IPS-11a (cell line): ENCODE data around the gene CLEC10A.
"Not testable (repeated sequence)": the region's sequence is repeated elsewhere in the genome, so short reads cannot be mapped to it uniquely, and the experiment has no call there.

Experiments used
- H3K4me3 ChIP-seq: one replicate; pipeline ENCODE4 v1.5.1; 2013; ENCODE audit warnings: low read depth, low read length, control low read depth

Gene CLEC10A, protein sequence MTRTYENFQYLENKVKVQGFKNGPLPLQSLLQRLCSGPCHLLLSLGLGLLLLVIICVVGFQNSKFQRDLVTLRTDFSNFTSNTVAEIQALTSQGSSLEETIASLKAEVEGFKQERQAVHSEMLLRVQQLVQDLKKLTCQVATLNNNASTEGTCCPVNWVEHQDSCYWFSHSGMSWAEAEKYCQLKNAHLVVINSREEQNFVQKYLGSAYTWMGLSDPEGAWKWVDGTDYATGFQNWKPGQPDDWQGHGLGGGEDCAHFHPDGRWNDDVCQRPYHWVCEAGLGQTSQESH

DNA sequence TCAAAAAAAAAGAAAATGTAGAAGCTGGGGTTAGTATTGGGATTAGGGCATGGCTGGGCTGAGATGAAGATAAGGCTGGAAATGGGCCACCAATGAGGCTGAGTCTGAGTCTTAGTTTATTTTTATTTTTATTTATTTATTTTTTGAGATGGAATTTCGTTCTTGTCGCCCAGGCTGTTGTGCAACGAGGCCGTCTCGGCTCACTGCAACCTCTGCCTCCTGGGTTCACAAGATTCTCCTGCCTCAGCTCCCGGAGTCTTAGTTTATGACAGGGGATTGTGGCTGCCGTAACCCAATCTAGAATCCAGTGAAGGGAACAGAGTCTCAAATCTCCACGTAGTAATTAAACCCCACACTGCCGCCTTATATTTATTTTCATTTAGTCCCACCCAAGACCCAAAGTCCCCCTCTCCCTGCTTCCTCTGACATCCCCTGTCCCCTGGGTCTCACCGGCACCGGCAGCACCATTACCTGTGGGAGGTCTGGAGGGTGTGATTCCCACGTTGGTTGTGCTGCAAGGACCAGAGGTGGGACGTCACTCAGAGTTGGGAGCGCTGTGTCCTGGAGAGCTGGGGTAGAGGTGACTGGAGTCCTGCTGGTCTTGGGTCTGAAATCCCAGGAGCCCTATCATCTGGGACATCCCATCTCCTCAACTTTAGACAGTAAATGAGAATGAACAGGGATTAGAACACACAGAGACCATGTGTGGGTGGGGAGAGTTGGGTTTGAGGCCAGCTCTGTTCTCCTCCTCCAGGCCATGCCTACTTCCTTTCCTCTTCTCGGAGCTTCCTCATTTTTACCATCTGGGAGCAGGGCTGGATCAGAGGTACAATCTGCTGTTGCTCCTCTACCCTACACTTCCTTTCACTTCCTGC lies at the start of gene CLEC10A:
Gene CLEC10A, minus strand, starts transcription at position 671 of the 875 bp plus-strand sequence. CDS start 1,439 bp downstream, outside the sequence.
- H3K4me3 ChIP-seq = no peak within 1 kb of the TSS

DNA sequence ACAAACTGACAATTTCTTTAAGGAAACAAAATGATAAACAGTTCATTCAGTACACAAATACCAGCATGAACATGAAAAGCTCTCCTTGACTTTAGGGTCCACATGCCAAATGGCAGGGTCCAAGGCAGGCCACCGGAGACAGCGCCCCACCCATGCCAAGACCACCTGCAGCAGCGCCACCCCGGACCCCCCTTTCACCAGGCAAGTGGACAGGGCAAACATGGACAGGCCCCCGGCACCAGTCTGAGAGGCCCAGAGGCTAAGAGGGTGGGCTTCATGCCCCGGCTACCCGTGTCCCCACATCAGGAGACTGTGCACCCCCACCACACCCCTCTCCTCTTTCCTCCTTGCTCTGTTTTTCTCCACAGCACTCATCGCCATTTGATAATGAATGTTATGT lies 49.3 kb upstream of the CLEC10A start:
- no peak overlapping the region for H3K4me3 ChIP-seq

DNA sequence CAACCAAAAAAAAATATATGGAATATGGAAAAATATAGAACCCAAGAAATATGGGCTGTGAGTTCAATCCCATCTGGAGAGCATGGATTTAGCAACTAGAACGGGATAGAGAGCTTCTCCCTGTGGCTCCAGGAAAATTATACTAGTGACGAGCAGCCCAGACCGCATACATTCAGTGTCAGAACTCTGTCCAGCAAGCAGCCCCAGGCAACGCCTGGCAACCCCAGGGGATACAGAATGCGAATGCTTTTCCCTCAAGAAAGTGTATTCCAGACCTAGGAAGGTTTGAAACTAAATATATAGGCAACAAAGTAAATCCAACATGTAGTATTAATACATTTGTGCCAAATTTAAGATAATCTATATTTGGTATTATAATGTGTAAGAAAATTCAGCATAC lies 48.1 kb upstream of the CLEC10A start:
- no peak overlapping the region for H3K4me3 ChIP-seq

DNA sequence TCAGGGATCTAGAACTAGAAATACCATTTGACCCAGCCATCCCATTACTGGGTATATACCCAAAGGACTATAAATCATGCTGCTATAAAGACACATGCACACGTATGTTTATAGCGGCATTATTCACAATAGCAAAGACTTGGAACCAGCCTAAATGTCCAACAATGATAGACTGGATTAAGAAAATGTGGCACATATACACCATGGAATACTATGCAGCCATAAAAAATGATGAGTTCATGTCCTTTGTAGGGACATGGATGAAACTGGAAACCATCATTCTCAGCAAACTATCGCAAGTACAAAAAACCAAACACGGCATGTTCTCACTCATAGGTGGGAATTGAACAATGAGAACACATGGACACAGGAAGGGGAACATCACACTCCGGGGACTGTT lies 47.5 kb upstream of the CLEC10A start:
- H3K4me3 ChIP-seq = not testable (repeated sequence)

DNA sequence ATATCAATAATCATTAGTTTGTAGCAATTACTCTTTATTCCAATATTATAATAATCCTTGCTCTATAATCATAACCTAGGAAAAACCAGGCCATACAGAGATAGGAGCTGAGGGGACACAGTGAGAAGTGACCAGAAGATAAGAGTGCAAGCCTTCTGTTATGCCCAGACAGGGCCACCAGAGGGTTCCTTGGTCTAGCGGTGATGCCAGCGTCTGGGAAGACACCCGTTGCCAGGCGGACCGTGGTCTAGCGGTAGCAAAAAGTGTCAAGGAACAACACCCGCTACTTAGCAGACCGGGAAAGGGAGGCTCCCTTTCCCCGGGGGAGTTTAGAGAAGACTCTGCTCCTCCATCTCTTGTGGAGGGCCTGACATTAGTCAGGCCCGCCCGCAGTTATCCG lies 46.3 kb upstream of the CLEC10A start:
- not testable (repeated sequence) for H3K4me3 ChIP-seq

DNA sequence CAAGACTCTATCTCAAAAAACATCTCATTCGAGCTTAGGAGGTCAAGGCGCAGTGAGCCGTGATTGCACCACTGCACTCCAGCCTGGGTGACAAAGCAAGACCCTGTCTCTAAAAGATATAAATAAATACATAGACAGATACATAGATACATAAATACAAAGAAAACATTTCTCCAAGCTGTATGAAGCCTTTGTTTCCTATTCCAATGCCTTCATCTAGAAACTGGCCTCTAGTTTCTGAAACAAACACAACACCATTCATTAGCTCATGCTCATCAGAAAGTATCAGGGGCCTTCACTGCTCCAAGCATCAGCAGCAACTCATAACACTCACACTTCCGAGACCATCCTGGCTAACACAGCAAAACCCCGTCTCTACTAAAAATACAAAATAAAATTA lies 44.9 kb upstream of the CLEC10A start:
- H3K4me3 ChIP-seq = no peak overlapping the region

DNA sequence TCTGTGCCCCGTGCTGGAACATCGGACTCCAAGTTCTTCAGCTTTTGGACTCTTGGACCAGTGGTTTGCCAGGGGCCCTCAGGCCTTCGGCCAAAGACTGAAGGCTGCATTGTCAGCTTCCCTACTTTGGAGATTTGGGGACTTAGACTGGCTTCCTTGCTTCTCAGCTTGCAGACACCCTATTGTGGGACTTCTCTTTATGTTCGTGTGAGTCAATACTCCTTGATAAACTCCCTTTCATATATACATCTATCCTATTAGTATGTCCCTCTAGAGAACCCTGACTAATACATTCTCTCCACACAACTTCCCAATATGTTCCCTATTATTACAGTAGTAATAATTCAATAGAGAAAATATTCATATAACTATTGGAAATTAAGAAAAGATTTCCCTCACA lies 43.8 kb upstream of the CLEC10A start:
- no peak overlapping the region for H3K4me3 ChIP-seq

DNA sequence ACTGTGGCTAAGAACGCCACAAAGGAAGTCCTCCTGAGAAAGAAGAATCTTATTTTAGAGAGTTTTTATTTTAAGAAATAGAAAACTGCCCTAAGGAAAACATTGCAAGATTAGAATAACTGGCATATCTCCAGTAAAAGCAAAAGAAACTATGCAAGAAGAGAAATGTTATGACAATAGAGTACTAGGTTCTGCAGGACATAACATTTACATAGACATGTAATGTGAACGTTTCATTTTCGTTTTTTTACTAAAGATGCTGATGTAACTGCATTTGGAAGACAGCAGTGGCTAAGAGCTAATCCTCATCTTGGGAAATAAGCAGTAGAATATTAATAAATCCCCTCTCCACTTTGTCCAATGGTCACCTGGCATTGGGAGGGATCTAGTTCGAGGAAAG lies 42.3 kb upstream of the CLEC10A start:
- no peak overlapping the region for H3K4me3 ChIP-seq

DNA sequence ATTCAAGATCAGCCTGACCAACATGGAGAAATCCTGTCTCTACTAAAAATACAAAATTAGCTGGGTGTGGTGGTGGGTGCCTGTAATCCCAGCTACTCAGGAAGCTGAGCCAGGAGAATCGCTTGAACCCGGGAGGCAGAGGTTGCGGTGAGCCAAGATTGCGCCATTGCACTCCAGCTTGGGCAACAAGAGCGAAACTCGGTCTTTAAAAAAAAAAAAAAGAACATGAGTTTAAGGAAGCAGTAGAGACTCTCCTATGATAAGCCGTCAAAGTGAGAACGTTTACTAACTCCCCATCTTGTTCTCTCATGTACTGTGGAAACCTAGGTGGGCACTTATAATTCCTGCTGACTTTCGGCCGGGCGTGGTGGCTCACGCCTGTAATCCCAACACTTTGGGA lies 40.6 kb upstream of the CLEC10A start:
- not testable (repeated sequence) for H3K4me3 ChIP-seq

DNA sequence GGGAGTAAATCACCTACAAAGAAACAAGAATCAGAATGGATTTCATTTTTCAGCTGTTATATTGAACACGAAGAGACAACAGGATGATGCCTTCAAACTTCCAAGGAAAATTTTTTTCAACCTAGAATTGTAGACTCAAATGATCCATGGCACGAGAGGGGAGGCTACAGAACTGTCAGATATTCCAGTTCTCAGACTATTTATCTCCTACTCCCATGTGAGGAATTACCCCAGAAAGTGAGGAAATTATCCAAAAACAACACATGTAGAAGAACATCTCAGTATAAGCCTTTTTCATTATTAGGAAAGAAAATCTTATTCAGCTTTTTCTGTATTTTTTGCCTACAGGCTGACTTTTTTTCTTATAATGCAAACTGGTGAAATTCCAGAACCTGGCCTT lies 40.1 kb upstream of the CLEC10A start:
- H3K4me3 ChIP-seq = no peak overlapping the region

DNA sequence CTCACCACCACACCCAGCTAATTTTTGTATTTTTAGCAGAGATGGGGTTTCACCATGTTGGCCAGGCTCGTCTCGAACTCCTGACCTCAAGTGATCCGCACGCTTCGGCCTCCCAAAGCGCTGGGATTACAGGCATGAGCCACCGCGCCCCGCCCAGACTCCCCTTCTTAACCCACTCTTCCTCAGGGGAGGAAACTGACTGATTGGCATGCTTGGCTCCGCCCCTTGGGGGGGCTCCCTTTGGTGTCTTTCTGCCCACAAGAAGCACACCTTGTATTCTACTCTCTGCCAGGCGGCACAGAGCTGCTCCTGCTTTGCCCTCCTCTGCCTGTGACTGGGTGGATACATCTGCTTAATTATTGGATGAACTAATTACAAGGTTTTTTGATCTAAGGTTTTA lies 39.3 kb upstream of the CLEC10A start:
- H3K4me3 ChIP-seq = no peak overlapping the region

DNA sequence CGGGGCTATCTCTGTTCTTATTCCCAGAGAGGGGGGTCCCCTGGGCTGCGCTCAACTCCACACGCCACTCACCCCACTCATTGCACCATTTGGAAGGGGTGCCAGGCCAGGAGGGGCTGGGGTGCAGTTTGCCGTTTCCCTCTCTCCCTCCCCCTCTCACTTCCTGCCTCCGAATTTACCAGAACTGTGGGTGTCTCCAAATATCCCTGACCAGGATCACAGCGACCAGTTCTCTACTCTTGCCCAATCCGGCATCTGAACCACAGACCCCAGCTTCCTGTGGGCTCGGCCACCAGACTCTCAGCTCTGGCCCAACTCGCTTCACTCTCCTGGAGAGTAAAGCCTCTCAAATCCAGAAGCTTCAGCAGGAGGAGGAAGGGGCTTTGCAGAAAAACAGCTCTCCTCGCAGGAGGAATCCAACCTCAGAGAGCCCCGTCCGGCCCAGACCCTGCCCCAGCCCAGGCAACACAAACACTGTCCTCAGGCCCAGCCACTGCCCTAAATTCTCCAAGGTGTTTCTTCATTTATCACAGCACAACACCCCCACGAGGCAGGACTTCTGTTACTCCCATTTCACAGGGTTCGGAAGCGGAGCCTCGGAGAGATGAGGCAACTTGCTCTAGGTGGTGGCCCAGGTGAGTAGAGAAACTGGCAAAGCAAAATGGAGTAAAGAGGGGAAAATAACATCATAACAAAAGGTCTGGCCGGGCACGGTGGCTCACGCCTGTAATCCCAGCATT lies 35.0 kb upstream of the CLEC10A start:
- no peak overlapping the region for H3K4me3 ChIP-seq

DNA sequence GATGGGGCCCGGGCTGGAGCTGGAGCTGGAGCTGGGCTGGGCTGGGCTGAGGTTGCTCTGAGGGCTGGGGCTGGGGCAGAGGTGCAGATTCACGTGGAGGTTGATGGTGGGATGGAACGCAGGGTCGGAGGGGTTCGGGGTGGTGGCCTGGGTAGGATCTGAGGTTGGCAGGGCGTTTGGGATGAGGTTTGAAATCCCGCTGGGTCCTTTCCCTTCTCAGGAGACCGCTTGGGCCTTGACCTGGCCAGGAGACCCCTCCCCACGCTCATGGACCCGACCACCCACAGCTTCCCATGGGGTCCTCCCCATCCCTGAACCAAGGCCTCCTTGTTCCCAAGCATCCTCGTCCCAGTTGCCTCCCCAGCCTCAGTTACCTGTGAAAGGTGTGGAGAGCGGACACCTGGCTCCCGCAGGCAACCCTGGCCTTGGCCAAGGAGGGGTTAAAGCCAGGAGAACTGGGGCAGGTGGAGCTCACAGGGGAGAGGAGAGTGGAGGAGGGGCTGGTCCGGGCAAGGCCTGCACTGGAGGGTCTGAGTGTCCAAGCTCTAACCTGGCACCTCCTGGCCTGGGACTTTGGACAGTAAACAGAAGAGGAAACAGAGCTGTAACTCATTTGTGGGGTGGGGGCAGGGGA lies 34.3 kb upstream of the CLEC10A start, which contains the start of gene ASGR2:
Gene ASGR2, minus strand, starts transcription at position 582 of the 634 bp plus-strand sequence. CDS start 582 bp downstream, outside the sequence.
- H3K4me3 ChIP-seq = no peak within 1 kb of the TSS

DNA sequence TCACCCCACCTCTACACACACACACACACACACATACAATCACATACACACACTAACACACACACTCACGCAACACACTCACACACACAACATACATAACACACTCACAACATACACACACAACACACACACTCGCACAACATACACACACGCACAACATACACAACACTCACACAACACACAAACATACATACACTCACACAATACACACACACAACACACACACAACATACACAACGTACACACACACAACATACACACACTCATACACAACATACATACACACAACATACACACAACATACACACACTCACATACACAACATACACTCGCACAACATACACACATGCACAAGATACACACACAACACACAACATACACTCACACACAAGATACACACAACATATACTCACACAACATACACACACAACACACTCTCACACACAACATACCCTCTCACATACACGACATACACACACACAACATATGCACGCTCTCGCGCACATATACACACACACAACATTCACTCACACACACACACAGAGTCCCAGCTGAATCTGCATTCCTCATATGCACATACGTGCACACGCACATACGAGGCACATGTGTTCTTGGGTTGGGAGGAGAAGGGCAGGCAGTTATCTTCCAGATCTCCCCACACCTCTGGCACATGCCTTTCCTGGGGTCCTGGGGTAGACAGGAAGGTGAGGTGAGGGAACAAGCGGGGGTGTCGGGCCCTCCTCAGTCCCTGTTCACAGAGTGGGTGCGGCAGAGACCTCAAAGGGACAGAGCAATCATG lies 33.4 kb upstream of the CLEC10A start:
- no peak overlapping the region for H3K4me3 ChIP-seq

DNA sequence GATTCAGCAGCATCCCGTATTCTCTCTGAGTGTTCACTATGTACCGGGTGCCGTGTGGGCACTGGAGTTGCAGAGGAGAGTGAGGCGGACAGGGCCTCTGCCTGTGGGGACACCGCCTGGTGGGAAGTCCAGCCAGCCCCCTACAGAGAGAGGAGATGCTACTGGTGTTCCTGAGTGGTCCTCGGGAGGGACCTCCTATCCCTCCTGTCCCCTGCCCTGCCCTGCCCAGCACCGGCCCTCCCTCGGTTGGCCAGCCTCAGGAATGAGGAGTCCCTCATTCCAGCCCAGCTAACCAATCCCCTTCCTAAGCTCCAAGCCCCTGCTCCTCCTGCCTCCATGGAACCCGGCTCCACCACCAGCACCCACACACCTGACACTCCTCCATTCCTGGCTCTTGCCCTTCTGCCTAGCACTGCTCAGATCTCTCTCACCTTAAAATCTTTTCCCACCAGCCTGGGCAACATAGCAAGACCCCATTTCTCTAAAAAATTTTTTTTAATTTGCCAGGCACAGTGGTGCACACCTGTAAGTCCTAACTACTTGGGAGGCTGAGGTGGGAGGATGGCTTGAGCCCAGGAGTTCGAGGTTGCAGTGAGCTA lies 32.6 kb upstream of the CLEC10A start:
- no peak overlapping the region for H3K4me3 ChIP-seq

DNA sequence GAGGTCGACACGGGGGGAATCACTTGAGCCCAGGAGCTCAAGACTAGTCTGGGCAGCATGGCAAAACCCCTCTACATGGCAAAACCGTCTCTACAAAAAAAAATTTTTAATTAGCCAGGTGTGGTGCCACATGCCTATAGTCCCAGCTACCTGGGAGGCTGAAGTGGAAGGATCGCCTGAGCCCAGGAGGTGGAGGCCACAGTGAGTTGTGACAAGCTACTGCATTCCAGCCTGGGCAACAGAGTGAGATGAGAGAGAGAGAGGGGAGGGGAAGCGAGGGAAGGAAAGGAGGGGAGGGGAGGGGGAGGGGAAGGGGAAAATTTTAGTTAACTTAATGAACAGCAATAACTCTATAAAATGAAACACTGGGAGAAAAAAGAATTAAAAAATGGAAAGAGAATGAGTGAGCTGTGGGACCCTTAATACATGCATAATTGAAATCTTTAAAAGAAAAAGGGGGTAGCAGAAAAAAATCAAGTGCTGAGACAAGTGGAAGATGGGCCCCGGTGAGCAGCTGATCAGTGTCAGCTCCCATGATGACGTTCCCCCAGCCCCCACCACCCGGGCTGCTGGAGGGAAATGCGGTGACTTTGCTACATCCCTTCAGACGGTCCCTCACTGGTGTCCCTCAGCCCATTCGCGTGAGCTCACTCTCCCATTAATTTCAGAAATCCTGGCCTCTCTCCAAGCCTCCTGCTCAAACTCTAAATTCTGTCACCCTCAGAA lies 31.9 kb upstream of the CLEC10A start:
- H3K4me3 ChIP-seq = no peak overlapping the region

DNA sequence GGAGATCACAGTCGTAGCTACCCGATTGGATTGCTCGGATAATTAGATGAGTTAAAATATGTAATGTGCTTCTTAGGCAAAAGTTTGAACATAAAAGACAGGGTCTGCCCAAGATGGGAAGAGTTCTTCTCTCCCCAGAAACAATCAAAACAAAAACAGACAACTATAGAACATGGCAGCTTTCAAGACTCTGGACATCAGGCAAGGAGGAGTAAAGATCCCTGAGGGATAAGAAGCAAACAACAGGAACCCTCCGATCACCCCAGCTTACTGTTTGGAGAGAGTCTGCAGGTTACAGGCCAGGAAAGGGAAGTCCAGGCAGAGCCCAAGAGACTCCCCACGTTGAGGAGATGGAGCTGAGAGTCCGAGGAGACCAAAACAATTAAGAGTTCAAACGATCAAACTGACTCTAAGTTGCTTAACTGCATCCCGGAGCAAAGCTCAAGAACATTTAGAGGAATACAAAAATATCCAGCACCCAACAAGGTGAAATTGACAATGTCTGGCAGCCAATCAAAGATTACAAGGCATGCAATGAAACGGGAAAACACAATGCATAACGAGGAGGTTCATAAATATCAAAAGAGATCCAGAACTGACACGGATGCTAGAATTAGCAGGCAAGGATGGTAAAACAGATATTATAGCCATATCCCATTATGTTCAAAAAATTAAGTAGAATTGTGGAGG lies 30.7 kb upstream of the CLEC10A start:
- H3K4me3 ChIP-seq = no peak overlapping the region

DNA sequence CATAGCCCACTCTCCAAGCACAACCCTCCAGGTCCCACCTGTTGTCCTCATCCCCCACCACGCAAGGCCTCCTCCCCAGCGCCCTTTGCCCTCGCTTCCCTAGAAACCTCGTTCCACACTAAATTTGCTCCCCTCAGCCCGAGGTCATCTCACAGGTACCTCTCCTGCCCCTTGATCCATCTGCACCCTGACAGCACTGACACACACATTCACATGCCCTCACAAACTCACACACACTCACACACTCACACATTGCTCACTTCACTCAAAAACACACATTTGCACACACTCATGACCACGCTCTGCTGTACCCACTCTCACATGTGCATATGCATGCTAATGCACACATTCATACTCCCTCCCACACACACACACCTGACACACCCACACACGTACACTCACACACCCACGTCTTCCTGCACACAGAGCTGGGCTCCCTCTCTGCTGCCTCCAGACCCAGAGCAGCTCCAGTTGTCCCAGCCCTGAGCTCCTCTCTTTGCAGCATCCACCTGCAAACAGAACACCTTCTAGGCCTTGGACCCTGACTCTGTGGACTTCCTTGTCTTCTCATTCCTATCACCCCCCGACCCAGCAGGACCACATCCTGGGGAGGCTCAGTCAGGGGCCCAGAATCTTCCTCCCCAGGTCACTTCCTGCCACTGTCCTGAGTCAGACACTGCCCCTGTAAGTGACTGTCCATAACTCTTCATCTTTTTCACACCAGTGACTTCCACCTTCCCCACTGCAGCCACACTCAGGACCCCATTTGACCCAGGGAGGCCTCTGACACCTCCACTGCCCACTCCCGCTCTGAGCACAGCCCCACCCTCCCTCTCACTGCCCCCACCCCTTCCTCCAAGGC lies 29.6 kb upstream of the CLEC10A start:
- no peak overlapping the region for H3K4me3 ChIP-seq
